HepG2 (cell line): ENCODE results near the gene ATXN3L. TPM values are rescaled to one million over a fixed set of nuclear protein-coding genes. Genes with fewer than 3 reads are reported as not detected.

Experiments
- ATAC-seq: fragments of 200-7000 bp; cut with Tn5 transposase; 3 replicates; pipeline ENCODE4 v1.9.1; 2020; ENCODE audit warnings: mild to moderate bottlenecking, moderate library complexity
- BruUV-seq: library from RNA; stranded (reverse); fragments of 400-500 nt; replicated peaks from 2 replicates; lab custom pipeline; 2021; lab: Mats Ljungman, UMichigan
- CTCF ChIA-PET: fragments of 300-600 bp; formaldehyde crosslinking; extraction: SDS; loops from one replicate; lab custom pipeline; 2021; ENCODE audit warnings: low total read pairs, inconsistent platforms, low intra/inter-chr PET ratio; lab: Yijun Ruan, JAX
- POLR2A ChIA-PET: fragments of 350-600 bp; sonication (Branson Sonifier 250); formaldehyde crosslinking; loops from one replicate; lab custom pipeline; 2020; ENCODE audit warnings: antibody characterized with exemption, inconsistent platforms; lab: Yijun Ruan, JAX
- DNase-seq: peaks from one replicate; pipeline ENCODE4 v3.0.0-alpha.2; 2015; ENCODE audit warnings: low spot score
- FAIRE-seq: peaks from 3 replicates; lab custom pipeline; 2011; peaks lifted over from hg19 to GRCh38; lab: Jason Lieb, UNC
- H2AFZ ChIP-seq: one replicate; pipeline ENCODE4 v1.6.1; 2011; ENCODE audit warnings: low read length, inconsistent platforms
- H3K27ac ChIP-seq: fragments of 300-600 bp; 3 replicates; pipeline ENCODE4 v1.8.0; 2011; ENCODE audit warnings: mixed run types, mild to moderate bottlenecking, mixed read lengths, low read length, inconsistent platforms; ENCODE audit not compliant: insufficient read depth; ENCODE audit errors: extremely low read length
- H3K27me3 ChIP-seq, 2 experiments: fragments of 200-600 bp in 1 of 2; 2 replicates in 1 of 2; 3 replicates in 1 of 2; pipeline versions ENCODE4 v1.6.0 to v1.8.0; 2011; ENCODE audit warnings: low read length in 2 of 2, mild to moderate bottlenecking in 2 of 2, moderate library complexity in 2 of 2, inconsistent platforms in 1 of 2; ENCODE audit not compliant: insufficient read depth in 2 of 2, control insufficient read depth in 1 of 2
- H3K36me3 ChIP-seq, 2 experiments: fragments of 200-600 bp in 1 of 2; replicated peaks in 1 of 2; 2 replicates in 1 of 2; 3 replicates in 1 of 2; pipeline versions ENCODE4 v1.5.1 to v1.8.0; 2011; ENCODE audit warnings: low read length in 2 of 2, inconsistent platforms in 1 of 2; ENCODE audit not compliant: insufficient read depth in 2 of 2, control insufficient read depth in 1 of 2
- H3K4me1 ChIP-seq: 2 replicates; pipeline ENCODE4 v1.5.1; 2012; ENCODE audit warnings: low read length, inconsistent platforms; ENCODE audit not compliant: insufficient read depth
- H3K4me2 ChIP-seq: 2 replicates; pipeline ENCODE4 v1.6.0; 2011; ENCODE audit warnings: low read depth, low read length, inconsistent platforms
- H3K4me3 ChIP-seq, 3 experiments: fragments of 200-600 bp in 1 of 3; sonication (generic), shearing (Covaris generic) in 1 of 3; replicated peaks in 1 of 3; 2 replicates each; pipeline ENCODE4 v1.5.1; 2011 to 2016; ENCODE audit warnings: low read length in 3 of 3, inconsistent platforms in 2 of 3, low read depth in 2 of 3, mild to moderate bottlenecking in 2 of 3, control low read depth in 1 of 3, mixed read lengths in 1 of 3; ENCODE audit not compliant: insufficient read depth in 1 of 3
- H3K79me2 ChIP-seq: one replicate; pipeline ENCODE4 v1.6.1; 2011; ENCODE audit warnings: low read length, inconsistent platforms; ENCODE audit not compliant: insufficient read depth
- H3K9ac ChIP-seq: 2 replicates; pipeline ENCODE4 v1.6.0; 2011; ENCODE audit warnings: mild to moderate bottlenecking, low read depth, low read length, inconsistent platforms; ENCODE audit not compliant: insufficient read depth
- H3K9me3 ChIP-seq: 2 replicates; pipeline ENCODE4 v1.5.1; 2012; ENCODE audit warnings: mild to moderate bottlenecking, low read length
- H4K20me1 ChIP-seq: 2 replicates; pipeline ENCODE4 v1.6.0; 2011; ENCODE audit warnings: inconsistent platforms, mild to moderate bottlenecking, low read length, moderate library complexity; ENCODE audit not compliant: insufficient read depth
- ATF6 ChIP-seq: sonication (generic); formaldehyde crosslinking; conservative IDR thresholded peaks from 2 replicates; pipeline ENCODE4 v1.4.0; 2020; ENCODE audit warnings: missing genetic modification reagents
- NFIB ChIP-seq: sonication (generic); formaldehyde crosslinking; IDR thresholded peaks from 2 replicates; pipeline ENCODE4 v1.9.0; 2021; ENCODE audit warnings: missing genetic modification reagents, mild to moderate bottlenecking, borderline replicate concordance
- NR2F1 ChIP-seq, 2 experiments: fragments of 450-650 bp in 1 of 2; formaldehyde crosslinking in 1 of 2; IDR thresholded peaks; 2 replicates each; pipeline versions ENCODE4 v1.5.0 to v1.6.1; 2016 to 2020; ENCODE audit warnings: mild to moderate bottlenecking in 1 of 2, missing compliant biosample characterization in 1 of 2, missing genetic modification reagents in 1 of 2, moderate library complexity in 1 of 2
- SETDB1 ChIP-seq: sonication (generic); formaldehyde crosslinking; IDR thresholded peaks from 2 replicates; pipeline ENCODE4 v1.5.1; 2020; ENCODE audit warnings: missing genetic modification reagents, mild to moderate bottlenecking, borderline replicate concordance
- YEATS4 ChIP-seq: sonication (generic); formaldehyde crosslinking; IDR thresholded peaks from 2 replicates; pipeline ENCODE4 v1.4.0; 2020; ENCODE audit warnings: missing genetic modification reagents, borderline replicate concordance
- ZBTB8A ChIP-seq: sonication (generic); formaldehyde crosslinking; IDR thresholded peaks from 2 replicates; pipeline ENCODE4 v1.4.0; 2020; ENCODE audit warnings: mild to moderate bottlenecking, low read depth, missing genetic modification reagents, borderline replicate concordance
- WGBS: methylation state at CpG from one replicate; pipeline ENCODE4 v1.1.6; 2017; ENCODE audit warnings: low lambda C conversion rate; 5-methylcytosine and 5-hydroxymethylcytosine counted together
- in situ Hi-C: cut with HindIII; loops from 2 replicates; pipeline ENCODE4 v1.10.0; 2017; ENCODE audit warnings: low pct_unique_long_range_greater_than_20kb; ENCODE audit not compliant: extremely low pct_ligation_motif_present
- intact Hi-C: fragments of 100-400 bp; cut with micrococcal nuclease; formaldehyde crosslinking; loops from one replicate; pipeline ENCODE4 v1.10.0; 2022; ENCODE audit not compliant: unreplicated experiment
- polyA plus RNA-seq, 8 experiments: library from polyadenylated mRNA; depleted of rRNA in 3 of 8; stranded (reverse) in 7 of 8; unstranded in 1 of 8; fragments of >200 nt; fragmentation: Illumina TruSeq in 4 of 8; extraction: Trizol in 4 of 8; gene quantifications; 2 replicates each; pipeline versions ENCODE4 v1.2.1 to v1.2.3, GENCODE V29; 2011 to 2016; ENCODE audit warnings: low read depth in 4 of 8, missing spikeins in 1 of 8, mixed read lengths in 1 of 8; ENCODE audit not compliant: insufficient read depth in 1 of 8
- total RNA-seq, 5 experiments: library from RNA; depleted of rRNA; stranded (reverse); fragments of >200 nt; fragmentation: Illumina TruSeq; extraction: Trizol; gene quantifications; 2 replicates each; pipeline ENCODE4 v1.2.3, GENCODE V29; 2016; ENCODE audit warnings: low read depth in 1 of 5

Gene ATXN3L
- total and polyA plus RNA-seq, 2 of the 13 experiments (the other 11 are each of a cell fraction or from before 2014, with no cell fraction given): not detected

DNA sequence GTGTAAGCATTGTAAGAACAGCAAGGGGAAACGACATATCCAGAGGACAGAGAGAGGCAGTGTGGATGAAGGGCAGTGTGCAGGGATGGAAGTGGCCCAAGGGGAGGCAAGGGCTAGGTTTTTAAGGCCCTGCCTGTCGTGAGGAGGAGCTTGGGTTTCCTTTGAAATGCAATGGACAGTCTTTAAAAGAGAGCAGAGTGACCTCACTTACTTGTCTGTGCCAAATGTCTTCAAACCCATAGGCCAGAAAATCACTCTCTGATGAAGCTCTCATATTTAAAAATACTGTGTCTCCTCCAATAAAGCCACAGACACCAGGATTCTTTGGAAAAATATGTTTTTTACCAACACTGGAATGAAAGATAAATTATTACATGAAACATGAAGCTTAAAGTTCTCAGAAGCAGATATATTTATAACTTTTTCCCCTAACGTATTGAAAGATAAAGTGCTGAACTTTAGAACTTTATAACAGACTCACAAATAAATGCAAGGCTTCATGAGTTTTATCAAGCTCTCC is 19.2 kb upstream of the ATXN3L start:
- no peak for TF ChIP-seq NFIB (CRISPR knock-in tag)
- TF ChIP-seq YEATS4 (CRISPR knock-in tag): no peak
- no peak for TF ChIP-seq ATF6 (CRISPR knock-in tag)
- TF ChIP-seq NR2F1 (CRISPR knock-in tag; IDR thresholded peaks at IDR 0.05): no peak
- no peak for TF ChIP-seq ZBTB8A (CRISPR knock-in tag)
- TF ChIP-seq, all 625 proteins: peak for 0
- H3K27me3 ChIP-seq: no peaks in the 10 kb centered on the region
- no peaks in the 10 kb centered on the region for H3K36me3 ChIP-seq
- H3K9me3 ChIP-seq: no peaks in the 10 kb centered on the region
- no peak overlapping the region for H3K9ac ChIP-seq
- WGBS: 13% methylated on average over 3 of the region's 3 CpGs
- no peak for ATAC-seq
- intact Hi-C loops: no loop called here
- in situ Hi-C loops: no loop called here
- no peak overlapping the region for H2AFZ ChIP-seq
- no peaks in the 10 kb centered on the region for H3K79me2 ChIP-seq
- no peaks in the 10 kb centered on the region for H4K20me1 ChIP-seq
- no peak overlapping the region for H3K4me2 ChIP-seq
- CTCF ChIA-PET: no interaction called here
- POLR2A ChIA-PET: no interaction called here
- no TSS peak for BruUV-seq
- H3K4me3 ChIP-seq: no peak overlapping the region
- DNase-seq: no peak
- no peak overlapping the region for H3K27ac ChIP-seq
- no peak for FAIRE-seq
- no peaks in the 10 kb centered on the region for H3K4me1 ChIP-seq

DNA sequence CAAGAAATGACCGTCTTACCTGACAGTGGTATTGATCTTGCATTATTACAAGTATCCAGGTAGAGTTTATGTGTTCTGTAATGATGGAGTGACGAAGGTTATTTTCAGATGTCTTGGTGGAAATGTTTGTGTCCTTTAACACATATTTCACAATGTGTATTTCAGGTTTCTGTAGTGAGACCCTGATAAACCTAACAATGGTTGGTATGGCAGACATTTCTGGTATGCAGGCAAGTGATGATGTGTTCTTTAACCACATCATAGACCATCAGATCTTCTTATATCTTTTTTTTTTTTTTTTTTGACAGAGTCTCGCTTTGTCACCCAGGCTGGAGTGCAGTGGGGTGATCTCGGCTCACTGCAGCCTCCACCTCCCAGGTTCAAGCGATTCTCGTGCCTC is 14.6 kb upstream of the ATXN3L start:
- TF ChIP-seq SETDB1 (CRISPR knock-in tag): no peak
- Histone ChIP-seq H3K9me3 (no peaks in the 10 kb centered on the region), H4K20me1 (no peaks in the 10 kb centered on the region), H3K36me3 (no peaks in the 10 kb centered on the region), H3K27me3 (no peaks in the 10 kb centered on the region), H3K27ac (no peak overlapping the region), H3K4me1 (no peaks in the 10 kb centered on the region), H3K79me2 (no peaks in the 10 kb centered on the region), H3K4me3 (no peak overlapping the region), H2AFZ (no peak overlapping the region), H3K9ac (no peak overlapping the region), H3K4me2 (no peak overlapping the region)
- in situ Hi-C loops: no loop called here
- 3% methylated on average over 6 of the region's 6 CpGs for WGBS
- FAIRE-seq: no peak
- CTCF ChIA-PET: no interaction called here
- intact Hi-C loops: no loop called here
- no peak for ATAC-seq
- POLR2A ChIA-PET: no interaction called here
- no peak for DNase-seq
- BruUV-seq: no TSS peak
